Activated CD4-positive, alpha-beta T cell treated with anti-CD3 and anti-CD28 coated beads for 1 hour (primary cell): ENCODE measurements around the gene TTLL5.

ENCODE experiments used
- DNase-seq: peaks from one replicate; pipeline ENCODE4 v3.0.0-alpha.2; 2020

TTLL5 gene

DNA sequence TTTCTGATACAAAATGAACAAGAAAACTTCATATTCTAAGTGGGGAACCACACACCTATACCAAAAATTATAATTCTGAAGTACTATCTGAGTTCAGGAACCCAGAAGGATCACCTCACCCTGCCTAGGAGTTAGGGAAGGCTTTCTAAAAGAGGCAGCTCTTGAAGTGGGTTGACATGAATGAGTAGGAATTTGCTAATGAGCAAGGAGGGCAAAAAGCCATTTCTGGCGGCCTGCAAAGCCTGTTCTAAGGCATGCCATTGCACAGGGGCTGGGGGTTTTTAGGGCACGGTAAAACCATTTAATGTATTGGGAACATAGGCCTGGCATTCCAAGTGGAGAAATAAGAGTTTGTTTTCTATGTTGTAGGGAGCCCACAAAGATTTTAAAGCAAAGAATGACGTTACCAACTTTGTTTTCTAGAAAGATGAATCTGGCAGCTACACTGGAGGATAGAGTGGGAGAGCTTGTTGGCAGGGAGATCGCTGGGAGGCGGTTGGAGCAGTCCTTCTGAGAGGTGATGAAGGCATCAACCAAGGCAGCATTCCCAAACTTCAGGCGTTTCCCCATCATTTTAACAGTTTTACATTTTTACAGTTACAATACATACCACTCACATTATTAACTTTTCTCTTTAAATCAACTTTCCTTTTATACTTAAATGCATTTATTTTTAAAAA is 338.6 kb downstream of the TTLL5 start:
- DNase-seq = no peak

- no peak for DNase-seq
Measured at GRCh38 chr14:76002383-76002782, 341.3 kb downstream of the TTLL5 start.
